Kidney tubule cell (primary cell): ENCODE results near the gene LRRC49.
"Not testable (repeated sequence)": the region's sequence is repeated elsewhere in the genome, so short reads cannot be mapped to it uniquely, and the experiment has no call there.

Experiments used
- DNase-seq: peaks from one replicate; pipeline ENCODE4 v3.0.0-alpha.2; 2018; ENCODE audit warnings: low spot score

LRRC49 gene

DNA sequence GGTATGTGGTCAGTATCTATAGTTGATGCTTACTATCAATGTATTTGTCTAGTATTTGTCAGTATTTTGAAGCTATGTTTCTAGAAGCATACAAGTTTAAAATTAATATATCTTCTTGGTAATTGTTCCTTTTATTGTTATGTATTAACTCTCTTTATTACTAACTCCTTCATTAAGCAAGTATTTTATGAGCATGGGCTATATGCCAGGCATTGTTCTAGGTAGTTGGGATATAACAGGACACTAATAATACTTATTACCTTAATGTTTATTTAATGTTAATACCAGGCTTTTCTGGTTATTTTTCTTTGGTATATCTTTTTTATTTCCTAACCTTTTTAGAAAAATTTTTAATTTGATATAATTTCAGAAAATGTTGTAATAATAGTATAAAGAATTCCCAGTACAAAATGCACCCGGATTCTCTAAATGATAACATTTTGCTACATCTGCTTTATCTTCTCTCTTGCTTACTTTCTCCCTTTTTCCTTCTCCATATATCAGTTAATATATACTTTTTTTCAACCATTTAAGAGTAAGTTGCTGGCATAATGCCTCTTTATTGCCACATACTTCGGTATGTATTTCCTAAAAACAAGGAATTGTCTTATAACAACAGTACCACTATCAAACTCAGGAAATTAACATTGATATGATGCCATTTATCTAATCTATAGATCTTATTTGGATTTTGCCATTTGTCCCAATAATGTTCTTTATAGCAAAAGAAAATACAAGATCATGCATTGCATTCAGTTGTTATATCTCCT is 30.9 kb downstream of the LRRC49 start:
- DNase-seq, result no peak

DNA sequence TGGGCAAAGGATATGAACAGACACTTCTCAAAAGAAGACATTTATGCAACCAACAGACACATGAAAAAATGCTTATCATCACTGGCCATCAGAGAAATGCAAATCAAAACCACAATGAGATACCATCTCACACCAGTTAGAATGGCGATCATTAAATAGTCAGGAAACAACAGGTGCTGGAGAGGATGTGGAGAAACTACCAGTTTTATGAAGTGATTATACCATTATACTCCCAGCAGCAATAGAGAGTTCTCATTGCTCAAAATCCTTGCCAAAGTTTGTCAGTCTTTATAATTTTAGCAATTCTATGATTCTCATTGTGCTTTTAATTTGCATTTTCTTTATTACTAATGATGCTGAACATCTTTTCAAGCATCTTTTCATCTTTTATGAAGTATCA is 34.3 kb downstream of the LRRC49 start:
- DNase-seq, result not testable (repeated sequence)

DNA sequence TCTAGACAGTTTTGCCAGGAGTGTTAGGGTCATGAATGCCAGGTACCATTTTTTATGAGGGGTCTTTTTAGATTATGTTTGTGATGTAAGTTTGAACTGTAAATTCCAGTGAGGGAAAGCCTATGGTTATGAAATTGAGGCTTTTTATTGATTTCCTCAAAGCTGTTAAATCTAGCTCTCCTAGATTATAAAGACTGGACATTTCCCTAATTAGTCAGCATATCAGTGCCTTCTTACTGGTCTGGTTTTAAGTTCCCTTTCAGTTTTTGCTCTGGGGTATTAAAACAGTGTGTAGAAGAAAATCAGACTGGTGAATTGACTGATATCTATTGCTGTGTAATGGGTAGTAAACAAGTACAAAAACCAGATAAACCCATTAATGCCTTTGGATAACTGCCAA is 39.2 kb downstream of the LRRC49 start:
- DNase-seq, result no peak

DNA sequence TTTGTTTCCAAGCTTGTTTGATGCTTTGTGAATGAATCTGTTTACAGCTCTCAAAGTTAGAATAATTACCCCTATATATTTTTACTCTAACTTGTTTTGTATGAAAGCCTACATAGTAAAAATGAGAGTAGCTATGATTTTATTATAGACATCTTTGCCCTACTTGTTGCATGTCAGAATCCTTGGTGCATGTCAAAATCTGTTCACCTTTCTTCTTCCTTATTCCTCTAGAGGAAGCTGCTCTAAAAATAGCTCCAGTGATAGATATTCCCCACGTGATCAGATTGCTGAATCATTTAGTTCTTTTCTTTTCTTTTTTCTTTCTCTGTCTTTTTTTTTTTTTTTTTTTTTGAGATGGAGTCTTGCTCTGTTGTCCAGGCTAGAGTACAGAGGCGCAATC is 39.8 kb downstream of the LRRC49 start:
- DNase-seq, result peak; percentile 37

DNA sequence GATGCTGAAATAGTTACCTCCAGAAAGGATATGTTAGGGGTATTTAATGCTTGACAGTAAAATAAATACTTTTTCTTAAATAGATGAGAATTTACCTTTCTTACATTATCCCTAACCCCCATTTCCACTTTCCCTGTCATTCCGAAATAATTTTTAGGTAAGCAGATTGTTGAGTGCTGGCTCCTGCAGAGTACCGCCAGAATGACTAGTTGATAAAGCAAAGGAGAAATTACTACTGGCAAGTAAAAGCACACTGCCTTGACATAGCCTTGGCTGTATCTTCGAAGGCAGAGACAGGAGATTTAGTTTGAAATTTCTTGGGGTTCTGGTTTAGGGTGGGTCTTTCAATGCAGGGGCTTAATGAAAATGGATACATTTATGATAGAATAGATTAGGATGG is 40.8 kb downstream of the LRRC49 start:
- DNase-seq, result no peak

DNA sequence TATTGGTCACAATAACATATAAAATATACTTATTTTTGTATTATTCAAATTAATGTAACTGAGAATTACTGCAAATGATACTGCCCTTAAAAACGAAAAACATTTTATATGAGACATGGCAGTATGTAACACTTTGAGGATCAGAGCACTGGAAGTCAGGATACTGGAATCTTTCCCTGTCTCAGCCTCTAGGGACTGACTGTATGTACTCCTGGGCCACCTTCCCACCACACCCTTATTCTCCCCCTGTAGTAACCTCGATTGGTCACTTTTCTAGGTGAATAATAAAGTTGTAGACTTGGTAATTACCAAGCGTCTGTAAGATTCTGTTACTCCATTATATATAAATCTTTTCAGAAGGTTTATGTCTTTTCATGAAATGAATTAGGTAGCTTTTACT is 43.0 kb downstream of the LRRC49 start:
- no peak for DNase-seq

DNA sequence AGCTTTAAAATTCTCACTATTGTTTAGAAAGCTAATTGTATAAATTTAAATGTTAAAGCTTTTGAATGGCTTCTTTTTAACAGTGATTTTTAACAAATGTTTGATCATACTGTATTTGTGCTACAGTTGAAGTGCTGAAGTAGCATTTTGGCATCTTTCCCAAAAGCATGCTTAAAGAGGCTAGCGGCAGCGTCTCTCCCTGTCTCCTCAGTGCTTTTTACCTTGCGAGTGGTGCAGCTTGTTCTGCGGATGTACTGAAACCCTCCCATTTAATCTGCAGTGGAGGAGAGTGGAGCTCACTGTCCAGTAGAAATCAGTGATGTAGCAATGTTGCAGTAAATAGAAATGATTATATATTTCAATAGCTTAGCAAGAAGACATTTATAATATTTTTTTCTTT is 43.7 kb downstream of the LRRC49 start:
- DNase-seq, result no peak

DNA sequence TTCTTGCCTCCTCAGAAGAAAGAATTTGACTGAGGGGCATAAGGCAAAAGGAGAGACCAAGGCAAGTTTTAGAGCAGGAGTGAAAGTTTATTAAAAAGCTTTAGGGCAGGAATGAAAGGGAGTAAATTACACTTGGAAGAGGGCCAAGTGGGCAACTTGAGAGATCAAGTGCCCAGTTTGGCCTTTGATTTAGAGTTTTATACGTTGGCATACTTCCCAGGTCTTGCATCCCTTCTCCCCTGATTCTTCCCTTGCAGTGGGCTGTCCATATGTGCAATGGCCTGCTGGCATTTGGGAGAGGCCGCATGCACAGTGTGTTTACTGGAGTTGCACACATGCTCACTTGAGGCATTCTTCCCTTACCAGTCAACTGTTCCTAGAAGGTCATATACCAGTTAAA is 50.7 kb downstream of the LRRC49 start:
- DNase-seq, result not testable (repeated sequence)

DNA sequence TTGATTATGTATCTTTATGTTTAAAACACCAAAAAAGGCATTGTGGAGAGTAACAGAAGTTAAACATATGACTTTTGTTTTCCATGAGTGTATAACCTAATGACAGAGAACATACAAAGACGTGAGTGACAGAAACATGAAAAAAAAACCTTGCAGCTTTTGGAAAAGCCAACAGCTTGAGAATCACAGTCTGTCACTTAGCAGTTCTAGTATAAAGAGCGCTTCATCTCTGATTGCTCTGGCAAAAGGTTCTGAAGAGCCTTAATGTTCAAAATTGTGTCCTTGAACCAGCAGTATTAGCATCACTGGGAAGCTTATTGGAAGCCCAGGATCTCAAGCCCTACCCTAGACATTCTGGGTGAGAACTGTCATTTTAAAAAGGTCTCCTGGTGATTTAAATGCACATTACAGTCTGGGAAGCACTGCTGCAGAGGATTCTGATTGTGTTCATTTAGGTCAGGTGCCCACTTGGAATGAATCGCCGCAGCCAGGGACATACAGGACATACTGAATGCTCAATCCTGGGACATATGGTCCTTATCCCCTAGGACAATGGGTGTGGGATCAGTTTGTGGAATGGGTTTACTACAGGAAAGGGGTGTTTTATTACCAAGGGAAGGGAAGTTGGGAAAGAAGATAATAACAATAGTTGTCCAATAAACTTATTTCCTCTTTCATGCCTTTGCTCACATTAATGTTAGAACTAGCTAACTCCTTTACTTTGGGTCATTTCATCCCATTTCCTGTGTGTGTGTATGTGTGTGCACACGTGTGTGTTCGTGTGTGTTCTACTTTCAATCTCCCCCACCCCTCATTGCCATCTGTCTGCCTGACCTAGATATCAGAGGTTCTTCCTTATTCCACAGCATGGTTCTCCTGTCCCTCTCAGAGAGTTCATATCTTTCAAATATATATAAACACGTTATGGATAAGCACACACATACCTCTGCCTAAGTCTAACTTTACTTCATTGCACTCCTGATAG is 55.0 kb downstream of the LRRC49 start:
- DNase-seq, result no peak

DNA sequence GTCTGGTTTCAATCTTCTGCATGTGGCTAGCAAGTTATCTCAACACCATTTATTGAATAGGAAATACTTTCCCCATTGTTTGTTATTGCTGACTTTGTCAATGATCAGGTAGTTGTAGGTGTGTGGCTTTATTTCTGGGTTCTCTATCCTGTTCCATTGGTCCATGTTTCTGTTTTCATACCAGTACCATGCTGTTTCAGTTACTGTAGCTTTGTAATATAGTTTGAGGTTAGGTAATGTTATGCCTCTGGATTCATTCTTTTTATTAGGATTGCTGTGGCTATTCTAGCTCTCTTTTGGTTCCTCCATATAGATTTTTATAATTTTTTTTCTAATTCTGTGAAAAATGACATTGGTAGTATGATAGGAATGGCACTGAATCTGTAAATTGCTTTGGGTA is 58.3 kb downstream of the LRRC49 start:
- DNase-seq, result no peak

DNA sequence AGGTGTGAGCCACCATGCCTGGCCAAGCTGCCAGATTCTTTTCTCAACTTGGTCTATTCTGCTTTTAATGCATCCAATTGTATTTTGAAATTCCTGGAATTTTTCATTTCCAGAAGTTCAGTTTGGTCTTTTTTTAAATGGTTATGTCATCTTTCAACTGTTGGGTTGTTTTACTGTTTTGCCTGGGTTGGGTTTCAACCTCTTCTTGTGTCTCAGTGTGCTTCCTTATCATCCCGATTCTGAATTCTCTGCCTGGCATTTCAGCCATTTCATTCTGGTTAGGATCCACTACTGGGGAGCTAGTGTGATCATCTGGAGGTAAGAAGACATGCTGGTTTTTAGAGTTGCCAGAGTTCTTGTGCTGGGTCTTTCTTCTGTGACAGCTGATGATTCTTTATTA is 61.5 kb downstream of the LRRC49 start:
- no peak for DNase-seq

DNA sequence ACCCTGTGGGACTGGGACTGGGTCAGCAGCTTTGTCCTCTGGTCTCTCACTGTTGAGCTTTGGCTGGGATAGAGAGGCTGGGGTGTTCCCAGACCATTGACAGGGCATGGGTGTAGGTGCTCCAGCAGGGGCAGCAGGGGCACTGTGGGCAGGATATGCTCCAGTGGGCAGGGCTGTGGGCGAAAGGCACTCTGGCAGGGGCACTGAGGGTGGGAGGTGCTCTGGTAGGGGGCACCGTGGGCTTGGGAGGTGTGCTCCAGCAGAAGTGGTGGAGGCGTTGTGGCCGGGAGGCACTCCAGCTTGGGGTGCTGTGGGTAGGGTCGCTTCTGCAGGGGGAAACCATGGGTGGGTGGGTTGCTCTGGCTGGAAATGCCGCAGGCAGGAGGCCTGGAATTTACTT is 62.1 kb downstream of the LRRC49 start:
- DNase-seq, result no peak

DNA sequence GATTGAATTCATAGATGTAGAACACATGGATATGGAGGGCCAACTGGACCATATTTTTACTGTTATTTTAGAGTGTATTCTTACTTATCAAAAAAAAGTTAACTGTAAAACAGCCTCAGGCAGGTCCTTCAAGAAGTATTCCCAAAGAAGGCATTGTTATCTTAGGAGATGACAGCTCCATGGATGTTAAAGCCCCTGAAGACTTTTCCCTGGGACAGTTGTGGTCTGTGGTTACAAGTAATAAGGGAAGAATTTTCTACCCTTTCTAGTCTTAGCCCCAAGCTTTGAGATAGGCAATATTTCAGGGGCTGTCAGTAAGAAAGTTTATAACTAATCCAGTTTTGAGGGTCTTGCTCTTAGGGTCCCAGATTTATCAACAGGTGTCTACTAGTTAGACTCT is 62.5 kb downstream of the LRRC49 start:
- DNase-seq, result peak; percentile 15

DNA sequence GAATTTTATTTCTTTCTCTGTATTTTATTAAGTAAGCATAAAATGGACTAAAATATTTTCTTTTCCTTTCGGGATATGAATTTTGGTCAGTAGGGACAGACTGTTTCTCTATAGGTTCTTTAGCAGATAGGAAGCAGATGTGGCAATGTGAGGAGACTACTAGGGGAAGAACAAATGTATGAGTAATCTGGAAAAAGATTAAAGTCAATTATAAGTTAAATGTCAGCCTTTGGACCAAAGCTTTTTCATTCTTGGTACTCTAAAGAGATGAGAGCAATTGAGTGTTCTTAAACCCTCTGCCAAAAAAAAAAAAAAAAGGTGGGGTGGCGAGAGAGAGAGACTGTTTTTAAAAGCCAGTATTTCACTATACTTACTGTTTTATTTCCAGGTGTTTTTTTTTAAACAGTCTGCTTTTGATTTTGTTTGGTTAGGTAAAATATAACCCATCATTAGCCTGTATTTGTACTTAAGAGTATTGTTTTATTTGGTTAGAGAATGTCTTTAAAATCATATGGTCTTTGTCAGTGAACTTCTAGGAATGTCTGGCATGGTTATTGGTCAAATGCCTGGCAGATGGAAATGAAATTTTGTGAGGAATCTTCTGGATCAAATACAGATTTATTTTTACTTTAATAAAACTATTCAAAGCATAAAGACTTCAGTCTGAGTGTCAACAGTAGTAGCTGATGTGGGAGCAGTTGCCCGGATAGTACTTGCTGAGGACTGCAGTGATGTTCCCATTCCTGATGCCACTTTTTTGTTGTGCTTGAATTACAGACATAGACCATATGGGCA is 63.8 kb downstream of the LRRC49 start:
- DNase-seq, result no peak

DNA sequence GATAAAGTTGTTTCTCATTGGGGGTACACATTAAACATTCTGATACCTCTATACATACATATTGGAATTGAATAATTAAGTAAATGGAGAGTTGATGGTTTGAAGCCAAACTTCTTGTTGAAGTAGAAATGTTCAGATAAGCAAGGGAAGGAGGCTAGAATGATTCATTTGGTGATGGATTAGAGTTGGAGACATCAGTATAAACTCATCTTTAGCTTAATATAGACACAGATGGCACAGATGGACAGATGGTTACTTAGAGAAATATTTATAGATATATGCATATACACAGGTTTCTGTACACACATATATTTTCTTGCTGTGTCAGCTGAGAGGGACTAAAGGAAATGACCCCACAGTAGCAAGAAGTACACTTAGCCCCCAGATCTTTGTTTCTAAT is 69.5 kb downstream of the LRRC49 start:
- DNase-seq, result no peak

DNA sequence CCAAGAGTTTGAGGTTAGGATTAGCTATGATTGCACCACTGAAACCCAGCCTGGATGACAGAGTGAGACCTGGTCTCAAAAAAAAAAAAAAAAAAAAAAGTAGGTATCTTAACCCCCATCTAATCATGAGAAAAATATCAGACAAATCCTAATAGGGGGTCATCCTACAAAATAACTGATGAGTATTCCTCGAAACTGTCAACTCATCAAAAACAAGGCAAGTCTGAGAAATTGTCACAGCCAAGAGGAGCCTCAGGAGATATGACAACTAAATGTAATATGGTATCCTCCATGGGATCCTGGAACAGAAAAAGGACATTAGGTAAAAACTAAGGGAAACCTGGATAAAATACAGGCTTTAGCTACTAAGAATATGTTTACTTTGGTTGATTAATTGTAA is 70.6 kb downstream of the LRRC49 start:
- DNase-seq, result no peak

DNA sequence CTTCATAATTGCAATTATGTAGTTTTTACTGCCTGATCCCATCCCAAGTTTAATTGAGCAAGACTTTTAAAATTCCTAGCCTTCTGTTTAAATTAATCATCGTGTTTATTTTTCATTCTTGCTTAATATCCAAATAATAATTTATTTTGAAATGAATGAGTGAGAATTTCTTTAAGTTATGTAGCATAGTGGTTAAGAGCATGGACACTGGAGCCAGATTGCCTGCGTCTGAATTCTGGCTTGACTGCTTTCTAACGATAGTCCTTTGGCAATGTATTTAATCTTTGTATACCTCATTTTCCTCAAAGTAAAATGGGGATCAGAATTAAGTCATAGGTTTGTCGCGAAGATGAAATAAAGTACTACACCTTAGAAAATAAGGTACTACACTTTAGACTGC is 71.4 kb downstream of the LRRC49 start:
- no peak for DNase-seq

DNA sequence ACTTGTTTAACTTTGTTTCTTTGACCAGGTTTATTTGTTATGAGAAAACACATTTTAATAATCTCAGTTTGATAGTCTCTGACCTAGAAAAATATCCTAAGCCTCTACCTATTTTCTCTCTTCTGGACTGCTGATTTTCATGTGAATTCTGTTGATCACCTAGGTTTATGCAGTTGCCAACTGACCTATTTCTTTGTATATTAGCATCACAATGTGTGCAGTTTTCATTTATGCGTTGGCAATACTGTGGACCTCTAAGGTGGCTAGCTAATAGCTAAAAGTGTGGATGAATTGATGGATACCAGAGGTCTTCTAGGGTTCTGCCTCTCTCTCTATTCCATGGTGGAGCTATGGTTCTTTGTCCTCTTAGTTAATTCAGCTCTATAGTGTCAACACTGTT is 72.1 kb downstream of the LRRC49 start:
- DNase-seq, result no peak

DNA sequence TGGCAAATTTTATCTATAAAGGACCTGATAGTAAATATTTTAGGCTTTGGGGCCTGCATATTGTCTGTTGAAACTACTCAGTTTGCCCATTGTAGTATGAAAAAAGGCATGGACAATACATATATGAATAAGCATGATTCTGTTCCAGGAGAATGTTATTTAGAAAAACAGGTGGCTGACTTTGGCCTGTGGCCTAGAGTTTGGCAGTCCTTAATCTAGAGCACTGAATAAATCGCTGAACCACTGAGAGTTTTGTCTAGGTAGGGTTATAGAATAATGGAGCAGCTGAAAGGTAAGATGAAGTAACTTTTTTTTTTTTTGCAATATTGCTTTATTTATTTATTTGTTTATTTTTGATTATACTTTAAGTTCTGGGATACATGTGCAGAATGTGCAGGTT is 75.0 kb downstream of the LRRC49 start:
- DNase-seq, result no peak

DNA sequence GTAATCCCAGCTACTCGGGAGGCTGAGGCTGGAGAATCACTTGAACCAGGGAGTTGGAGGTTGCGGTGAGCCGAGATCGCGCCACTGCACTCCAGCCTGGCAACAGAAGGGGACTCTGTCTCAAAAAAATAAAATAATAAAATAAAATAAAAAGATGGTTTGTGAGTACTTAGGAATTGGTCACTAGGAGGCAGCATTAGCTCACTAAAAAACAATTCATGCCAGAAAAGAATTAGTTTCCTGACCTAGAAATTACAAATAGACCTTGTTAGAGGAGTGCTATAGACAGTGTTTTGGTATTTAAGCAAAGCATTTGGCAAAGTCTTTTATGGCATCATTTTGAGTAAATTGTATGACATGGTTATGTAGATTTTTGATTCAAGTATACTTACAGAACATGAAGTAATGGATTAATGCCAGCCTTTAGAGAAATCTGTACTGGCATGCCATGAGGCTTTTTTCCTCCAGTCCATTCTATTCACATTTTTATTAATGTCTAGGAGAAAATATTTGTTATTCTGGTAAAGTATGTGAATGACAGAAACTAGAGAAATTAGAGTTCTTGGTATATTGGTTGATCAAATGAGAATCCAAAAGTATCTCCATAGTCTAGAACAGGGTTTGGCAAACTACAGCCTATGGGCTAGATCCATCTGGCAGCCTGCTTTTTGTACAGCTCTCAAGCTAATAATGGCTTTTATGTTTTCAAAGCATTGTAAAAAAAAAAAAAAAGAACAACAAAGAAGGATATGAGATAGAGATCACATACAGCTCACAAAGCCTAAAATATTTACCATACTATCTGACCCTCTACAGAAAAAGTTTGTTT is 81.6 kb downstream of the LRRC49 start:
- DNase-seq, result peak; percentile 37

DNA sequence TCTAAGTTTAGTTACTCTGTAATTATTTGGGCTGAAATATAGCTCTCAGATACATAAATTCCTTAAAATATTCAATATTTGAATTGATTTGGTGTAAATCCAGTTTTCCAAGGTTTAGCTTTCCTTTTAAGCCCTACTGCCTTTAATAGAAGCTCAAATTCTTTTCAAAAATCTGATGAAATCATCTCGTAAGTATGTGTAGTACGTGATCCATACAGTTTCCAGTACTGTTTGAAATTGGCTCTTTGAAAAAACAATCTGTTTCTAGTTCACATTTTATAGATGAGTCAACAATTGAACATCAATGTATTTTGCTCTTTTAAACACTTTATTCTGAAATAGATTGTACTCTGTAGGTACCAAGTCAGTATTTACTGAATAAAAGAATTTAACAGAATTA is 84.2 kb downstream of the LRRC49 start:
- no peak for DNase-seq
